ENCODE results near the gene IPO9.
A peak's percentile ranks its signal among the peaks of the same experiment; 100 is the strongest.

IPO9 gene

GRCh38 chr1:201840490-201840889 is 11.5 kb downstream of the IPO9 start:
- Histone ChIP-seq H3K27me3 (ENCODE audit: insufficient read depth, poor library complexity, severe bottlenecking) (no peaks in the 10 kb centered on the region), H3K4me3 (replicated peaks; ENCODE audit: insufficient read depth, low read length) (no peak overlapping the region), H3K27ac (replicated peaks) (no peak overlapping the region)
- no peak for TF ChIP-seq POLR2AphosphoS5 (IDR thresholded peaks at IDR 0.05; ENCODE audit: low read depth)
- no peak for TF ChIP-seq GABPA (IDR thresholded peaks at IDR 0.05; ENCODE audit: low read depth)
- TF ChIP-seq CTCF (IDR thresholded peaks at IDR 0.05; ENCODE audit: insufficient read depth, low read length), result no peak
- no peak for TF ChIP-seq SPI1 (IDR thresholded peaks at IDR 0.05; ENCODE audit: borderline replicate concordance, low read depth)
- no peak for TF ChIP-seq REST (IDR thresholded peaks at IDR 0.05; ENCODE audit: insufficient replicate concordance, low read depth)
- no peak for DNase-seq (ENCODE audit: low read depth in 1 of 2, low spot score in 1 of 2)

- Histone ChIP-seq H3K27ac (replicated peaks) (no peak overlapping the region), H3K4me3 (replicated peaks; ENCODE audit: insufficient read depth, low read length) (no peak overlapping the region), H3K27me3 (ENCODE audit: insufficient read depth, poor library complexity, severe bottlenecking) (no peaks in the 10 kb centered on the region)
- no peak for TF ChIP-seq GABPA (IDR thresholded peaks at IDR 0.05; ENCODE audit: low read depth)
- no peak for TF ChIP-seq POLR2AphosphoS5 (IDR thresholded peaks at IDR 0.05; ENCODE audit: low read depth)
- TF ChIP-seq REST (IDR thresholded peaks at IDR 0.05; ENCODE audit: insufficient replicate concordance, low read depth), result no peak
- peak; percentile 93 for TF ChIP-seq SPI1 (IDR thresholded peaks at IDR 0.05; ENCODE audit: borderline replicate concordance, low read depth)
- TF ChIP-seq CTCF (IDR thresholded peaks at IDR 0.05; ENCODE audit: insufficient read depth, low read length), result no peak
- DNase-seq (ENCODE audit: low read depth in 1 of 2, low spot score in 1 of 2), result no peak
Measured at GRCh38 chr1:201841265-201841912, 12.4 kb downstream of the IPO9 start.

- TF ChIP-seq POLR2AphosphoS5 (IDR thresholded peaks at IDR 0.05; ENCODE audit: low read depth), result no peak
- peak; percentile 1; the same call in 1 of the 2 replicates for TF ChIP-seq SPI1 (IDR thresholded peaks at IDR 0.05; ENCODE audit: borderline replicate concordance, low read depth)
- peak in 1 of 2 experiments; percentile 34 for DNase-seq (ENCODE audit: low read depth in 1 of 2, low spot score in 1 of 2)
- no peak overlapping the region for H3K27ac ChIP-seq (replicated peaks)
- H3K4me3 ChIP-seq (replicated peaks; ENCODE audit: insufficient read depth, low read length), result no peak overlapping the region
- no peaks in the 10 kb centered on the region for H3K27me3 ChIP-seq (ENCODE audit: insufficient read depth, poor library complexity, severe bottlenecking)
Measured at GRCh38 chr1:201842472-201843027, 13.6 kb downstream of the IPO9 start.

- DNase-seq (ENCODE audit: low read depth in 1 of 2, low spot score in 1 of 2), result no peak
- H3K4me3 ChIP-seq (replicated peaks; ENCODE audit: insufficient read depth, low read length), result no peak overlapping the region
- no peak overlapping the region for H3K27ac ChIP-seq (replicated peaks)
- TF ChIP-seq SPI1 (IDR thresholded peaks at IDR 0.05; ENCODE audit: borderline replicate concordance, low read depth), result no peak
- no peak for TF ChIP-seq POLR2AphosphoS5 (IDR thresholded peaks at IDR 0.05; ENCODE audit: low read depth)
- no peak for TF ChIP-seq CTCF (IDR thresholded peaks at IDR 0.05; ENCODE audit: insufficient read depth, low read length)
- no peak for TF ChIP-seq GABPA (IDR thresholded peaks at IDR 0.05; ENCODE audit: low read depth)
- TF ChIP-seq REST (IDR thresholded peaks at IDR 0.05; ENCODE audit: insufficient replicate concordance, low read depth), result no peak
- H3K27me3 ChIP-seq (ENCODE audit: insufficient read depth, poor library complexity, severe bottlenecking), result no peaks in the 10 kb centered on the region
Measured at GRCh38 chr1:201845331-201846083, 16.6 kb downstream of the IPO9 start.
